GM12872 (cell line): ENCODE results near the gene PRR5L.

ENCODE experiments used
- TF ChIP-seq, protein P1 (sequence below): IDR thresholded peaks from 3 replicates; pipeline ENCODE4 v1.5.1; 2011; ENCODE audit warnings: low read depth, mild to moderate bottlenecking, low read length, moderate library complexity; ENCODE audit not compliant: insufficient read depth

Gene PRR5L

DNA sequence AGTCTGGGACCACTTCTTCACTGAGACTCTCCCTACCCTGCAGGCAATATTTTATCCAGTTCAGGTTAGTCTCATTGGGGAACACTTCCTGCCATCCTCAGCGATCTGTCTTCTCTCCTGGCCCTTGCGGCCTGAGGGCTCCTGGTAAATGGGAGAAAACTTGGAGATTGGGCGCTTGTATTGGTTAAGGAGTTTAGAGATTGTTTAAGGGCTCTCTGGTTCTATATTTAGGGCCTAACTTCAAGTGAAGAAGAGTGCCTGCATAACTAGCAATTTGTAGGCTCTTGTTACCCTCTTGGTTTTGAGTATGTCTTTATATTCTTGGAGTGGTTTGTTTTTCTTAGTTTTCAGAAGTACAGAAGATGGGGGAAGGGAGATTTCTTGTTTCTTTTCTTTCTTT is 141.3 kb downstream of the PRR5L start:
- TF ChIP-seq, protein P1, sequence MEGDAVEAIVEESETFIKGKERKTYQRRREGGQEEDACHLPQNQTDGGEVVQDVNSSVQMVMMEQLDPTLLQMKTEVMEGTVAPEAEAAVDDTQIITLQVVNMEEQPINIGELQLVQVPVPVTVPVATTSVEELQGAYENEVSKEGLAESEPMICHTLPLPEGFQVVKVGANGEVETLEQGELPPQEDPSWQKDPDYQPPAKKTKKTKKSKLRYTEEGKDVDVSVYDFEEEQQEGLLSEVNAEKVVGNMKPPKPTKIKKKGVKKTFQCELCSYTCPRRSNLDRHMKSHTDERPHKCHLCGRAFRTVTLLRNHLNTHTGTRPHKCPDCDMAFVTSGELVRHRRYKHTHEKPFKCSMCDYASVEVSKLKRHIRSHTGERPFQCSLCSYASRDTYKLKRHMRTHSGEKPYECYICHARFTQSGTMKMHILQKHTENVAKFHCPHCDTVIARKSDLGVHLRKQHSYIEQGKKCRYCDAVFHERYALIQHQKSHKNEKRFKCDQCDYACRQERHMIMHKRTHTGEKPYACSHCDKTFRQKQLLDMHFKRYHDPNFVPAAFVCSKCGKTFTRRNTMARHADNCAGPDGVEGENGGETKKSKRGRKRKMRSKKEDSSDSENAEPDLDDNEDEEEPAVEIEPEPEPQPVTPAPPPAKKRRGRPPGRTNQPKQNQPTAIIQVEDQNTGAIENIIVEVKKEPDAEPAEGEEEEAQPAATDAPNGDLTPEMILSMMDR = no peak

DNA sequence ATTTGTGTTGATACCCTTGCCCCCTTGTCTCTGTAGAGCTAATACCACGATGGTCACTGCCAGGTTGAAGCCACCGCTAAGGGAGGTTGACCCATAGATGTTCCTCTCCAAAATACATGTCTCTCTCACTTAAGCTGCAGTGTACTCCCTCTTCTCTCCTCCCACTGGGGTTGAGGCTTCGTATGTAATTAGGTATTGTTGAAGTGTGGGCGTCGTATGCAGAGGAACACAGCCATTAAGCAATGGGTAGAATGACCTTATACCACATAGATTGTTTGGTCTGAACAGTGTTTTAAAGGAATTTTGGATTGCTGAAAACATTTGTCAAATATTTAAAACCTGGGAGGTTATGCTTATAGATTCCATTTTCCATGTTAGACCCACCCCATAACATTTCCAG is 142.0 kb downstream of the PRR5L start:
- TF ChIP-seq, protein P1 = no peak

DNA sequence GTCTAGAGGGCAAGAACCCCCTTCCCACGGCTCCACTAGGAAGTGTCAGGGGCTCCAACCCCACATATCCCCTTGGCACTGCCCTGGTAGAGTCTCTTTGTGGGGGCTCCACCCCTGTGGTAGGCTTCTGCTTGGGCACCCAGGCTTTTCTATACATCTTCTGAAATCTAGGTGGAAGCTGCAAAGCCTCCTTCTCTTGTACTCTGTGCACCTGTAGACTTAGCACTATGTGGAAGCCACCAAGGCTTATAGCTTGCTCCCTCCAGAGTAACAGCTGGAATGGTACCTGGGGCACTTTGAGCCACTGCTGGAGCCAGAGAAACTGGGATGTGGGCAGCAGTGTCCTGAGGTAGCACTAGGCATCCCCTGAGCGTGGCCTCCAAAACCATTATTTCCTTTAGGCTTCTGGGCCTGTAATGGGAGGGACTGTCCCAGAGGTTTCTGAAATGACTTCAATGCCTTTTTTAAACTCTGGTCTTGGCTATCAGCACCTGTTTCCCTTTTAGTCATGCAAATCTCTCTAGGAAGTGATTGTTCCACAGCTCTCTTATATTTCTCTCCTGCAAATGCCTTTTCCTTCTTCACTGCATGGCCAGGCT is 145.6 kb downstream of the PRR5L start:
- TF ChIP-seq, protein P1 = no peak

DNA sequence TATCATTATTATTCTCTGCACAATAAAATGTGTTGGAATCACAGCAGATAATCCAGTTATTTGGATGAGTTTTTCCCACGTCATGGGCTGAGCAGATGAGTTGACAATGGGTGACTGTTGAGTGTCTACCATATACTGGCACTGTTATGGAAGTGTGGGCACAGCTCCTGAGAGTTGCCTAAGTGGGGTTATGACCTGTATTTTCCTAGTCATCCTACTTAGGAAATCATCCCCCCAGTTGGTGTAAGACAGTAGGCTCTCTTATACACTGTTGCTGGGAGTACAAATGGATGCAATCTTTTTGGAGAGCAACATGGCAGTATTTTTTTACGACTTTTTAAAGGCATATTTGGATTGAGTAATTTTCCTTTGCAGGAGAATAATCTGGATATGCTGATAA is 147.6 kb downstream of the PRR5L start:
- TF ChIP-seq, protein P1 = no peak

DNA sequence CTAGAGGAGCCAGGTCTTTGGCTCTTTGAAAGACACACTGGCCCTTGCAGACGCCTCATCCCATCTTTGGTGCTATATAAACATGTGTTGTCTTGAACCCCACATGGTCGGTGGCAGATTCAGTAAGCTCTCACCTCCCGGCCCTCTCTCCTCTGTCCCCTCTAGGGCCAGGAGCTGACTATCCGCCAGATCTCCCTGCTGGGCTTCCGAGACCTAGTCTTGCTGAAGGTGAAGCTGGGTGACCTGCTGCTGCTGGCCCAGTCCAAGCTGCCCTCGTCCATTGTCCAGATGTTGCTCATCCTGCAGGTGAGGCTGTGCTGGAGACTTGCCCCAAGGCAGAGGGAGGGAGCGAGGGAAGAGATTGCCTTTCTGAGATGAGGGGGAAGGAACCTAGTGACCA is 150.0 kb downstream of the PRR5L start:
- TF ChIP-seq, protein P1 = no peak

DNA sequence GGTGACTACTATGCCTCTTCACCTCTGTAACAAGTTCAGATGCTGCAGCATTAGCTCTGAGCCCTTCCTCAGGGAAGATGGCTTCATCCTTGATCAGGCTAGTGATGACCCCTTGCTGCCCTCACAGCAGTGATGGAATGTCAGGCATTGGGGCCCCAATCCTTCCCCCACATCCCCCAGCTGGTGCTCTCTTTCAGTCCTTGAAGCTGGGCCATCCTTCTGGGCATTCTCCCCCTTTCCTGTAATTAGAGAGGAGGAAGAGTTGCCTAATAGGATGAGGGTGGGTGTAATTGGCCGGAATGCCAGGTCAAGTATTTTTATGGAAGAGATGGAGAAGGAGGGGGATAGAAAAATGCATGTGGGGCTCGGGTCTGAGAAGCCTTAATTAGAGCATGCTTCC is 151.4 kb downstream of the PRR5L start:
- TF ChIP-seq, protein P1 = no peak

DNA sequence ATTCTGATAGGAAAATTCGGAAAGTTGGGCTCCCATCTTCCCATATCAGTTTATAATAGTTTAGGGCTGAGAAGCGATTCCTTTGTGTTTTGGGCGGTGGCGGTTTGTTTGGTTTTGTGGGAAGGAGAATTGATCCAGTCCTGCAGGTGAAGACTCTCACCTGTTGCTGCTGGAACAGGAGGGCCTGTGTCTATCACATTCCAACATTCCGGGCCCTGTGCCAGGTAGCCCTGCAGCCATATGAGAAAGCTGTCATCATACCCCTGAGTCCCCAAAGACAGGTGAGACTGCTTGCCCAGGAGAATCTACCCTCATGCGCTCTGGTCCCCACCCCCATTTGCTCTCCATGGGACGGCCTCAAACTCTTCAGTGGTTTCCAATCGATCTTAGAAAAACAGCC is 151.9 kb downstream of the PRR5L start:
- TF ChIP-seq, protein P1 = no peak

DNA sequence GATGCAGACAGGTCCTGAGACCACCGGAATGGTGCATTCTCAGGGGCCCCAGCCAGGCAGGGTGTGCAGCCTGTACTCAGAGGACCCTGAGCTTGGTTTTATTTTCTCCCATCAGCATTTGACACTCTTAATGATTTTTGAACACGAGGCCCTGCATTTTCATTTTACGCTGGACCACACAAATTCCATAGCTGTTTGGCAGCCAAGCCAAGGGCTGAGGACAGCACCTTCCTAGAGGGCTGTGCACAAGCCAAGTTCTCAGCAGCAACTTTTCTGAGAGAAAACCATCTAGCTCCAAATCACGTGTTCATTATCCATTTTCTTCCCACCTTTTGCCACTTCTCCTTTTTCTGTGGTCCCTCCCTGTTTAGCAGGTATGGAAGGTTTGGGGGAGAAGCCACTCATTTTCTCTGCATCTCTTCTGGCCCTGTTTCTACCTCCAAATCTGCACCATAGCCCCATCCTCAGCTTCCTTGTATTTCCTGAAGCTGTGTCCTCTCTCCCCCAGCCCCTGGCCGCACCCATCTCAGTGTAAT is 153.5 kb downstream of the PRR5L start:
- TF ChIP-seq, protein P1 = no peak
